Upper lobe of left lung (tissue), 6 donors: ENCODE measurements around the gene PPP1R14B. TPM values are rescaled to one million over a fixed set of nuclear protein-coding genes. Genes with fewer than 3 reads are reported as not detected.

Experiments used
- ATAC-seq, 2 donors: fragments of 200-7000 bp; cut with Tn5 transposase; one replicate each; pipeline ENCODE4 v1.9.1; 2022; ENCODE audit warnings: mild to moderate bottlenecking in 2 of 2, moderate library complexity in 2 of 2; ENCODE audit not compliant: low FRiP score in 2 of 2
- DNase-seq, 2 donors: peaks; one replicate each; pipeline ENCODE4 v3.0.0-alpha.2; 2019 to 2020
- H3K27ac ChIP-seq, 4 donors: fragments of 200-600 bp; sonication (generic); one replicate each; pipeline ENCODE4 v1.5.1; 2016 to 2019
- H3K27me3 ChIP-seq, 4 donors: fragments of 200-600 bp; sonication (generic); one replicate each; pipeline ENCODE4 v1.5.1; 2017 to 2019
- H3K36me3 ChIP-seq, 4 donors: fragments of 200-600 bp; sonication (generic); one replicate each; pipeline ENCODE4 v1.5.1; 2016 to 2019
- H3K4me1 ChIP-seq, 4 donors: fragments of 200-600 bp; sonication (generic); one replicate each; pipeline ENCODE4 v1.5.1; 2018 to 2019
- H3K4me3 ChIP-seq, 4 donors: fragments of 200-600 bp; sonication (generic); one replicate each; pipeline ENCODE4 v1.5.1; 2017 to 2019; ENCODE audit warnings: mild to moderate bottlenecking in 2 of 4, moderate library complexity in 1 of 4
- H3K9me3 ChIP-seq, 4 donors: fragments of 200-600 bp; sonication (generic); one replicate each; pipeline ENCODE4 v1.5.1; 2018 to 2019
- CTCF ChIP-seq, 6 experiments: fragments of 450-650 bp in 4 of 6; fragments of 200-600 bp in 2 of 6; sonication (generic) in 2 of 6; IDR thresholded peaks; one replicate each; pipeline ENCODE4 v1.5.1; 2016 to 2019; ENCODE audit warnings: antibody characterized with exemption in 6 of 6
- EP300 ChIP-seq, 4 donors: sonication (generic); formaldehyde crosslinking; IDR thresholded peaks; one replicate each; pipeline ENCODE4 v1.5.1; 2017; ENCODE audit warnings: antibody characterized with exemption in 4 of 4, control low read depth in 2 of 4
- POLR2A ChIP-seq, 4 donors: fragments of 450-650 bp; IDR thresholded peaks; one replicate each; pipeline ENCODE4 v1.5.1; 2016 to 2017; ENCODE audit warnings: antibody characterized with exemption in 4 of 4, mild to moderate bottlenecking in 2 of 4
- POLR2AphosphoS5 ChIP-seq, 2 donors: sonication (generic); formaldehyde crosslinking; IDR thresholded peaks; one replicate each; pipeline ENCODE4 v1.5.1; 2017; ENCODE audit warnings: antibody characterized with exemption in 2 of 2
- WGBS, 2 donors: methylation state at CpG; one replicate each; pipeline ENCODE4 v1.1.5; 2017 to 2018; 5-methylcytosine and 5-hydroxymethylcytosine counted together
- total RNA-seq, 6 donors: library from RNA; depleted of rRNA in 4 of 6; stranded (reverse); fragments of >200 nt in 4 of 6; gene quantifications; one replicate each; pipeline versions ENCODE4 v1.1.0 to v1.2.1, GENCODE V29; 2016 to 2021
- donor health status: DM: no; HTN: no; CAD: no; lungs with moderate emphysema.
- donor health status: DM: no; HTN: yes; CAD: no; lungs with severe emphysema.

Gene PPP1R14B
- total RNA-seq: 100 to 1,000 TPM in 1 of 6 donors, 10 to 100 TPM in 5; 51.4 to 118 (median 60.3) TPM

- no peaks in the 10 kb centered on the region for H3K9me3 ChIP-seq
- DNase-seq: peak; percentile 92 to 98
- peak within 1 kb of the TSS; percentile 80 to 91 (median 84) for H3K27ac ChIP-seq
- ATAC-seq: peak; percentile 74 to 86
- peaks cover 0 to 13% (median 10%) of the 10 kb centered on the region in 4 donors for H3K36me3 ChIP-seq
- WGBS, 2 donors: 0 to 3% methylated on average over 16 to 56 of the region's 74 CpGs
- no peaks in the 10 kb centered on the region for H3K27me3 ChIP-seq
- H3K4me3 ChIP-seq: peak within 1 kb of the TSS; percentile 69 to 79 (median 72)
- peaks cover 40 to 58% (median 48%) of the 10 kb centered on the region in 4 donors for H3K4me1 ChIP-seq
- no peak for TF ChIP-seq EP300 (IDR thresholded peaks at IDR 0.05)
- peak in 1 of 4 donors; percentile 48 for TF ChIP-seq POLR2A (IDR thresholded peaks at IDR 0.05)
- TF ChIP-seq CTCF (IDR thresholded peaks at IDR 0.05): peak in 5 of 6 experiments; percentile 16 to 52 (median 42)
- peak; percentile 24 to 62 for TF ChIP-seq POLR2AphosphoS5 (IDR thresholded peaks at IDR 0.05)
Measured at GRCh38 chr11:64246871-64247728, at the start of gene PPP1R14B. PPP1R14B (minus strand) TSS chr11:64246943; CDS start chr11:64246673, 270 bp downstream.

- H3K4me3 ChIP-seq: no peak overlapping the region
- no peak for ATAC-seq
- no peaks in the 10 kb centered on the region for H3K9me3 ChIP-seq
- H3K4me1 ChIP-seq: peaks cover 34 to 40% (median 37%) of the 10 kb centered on the region in 4 donors
- no peak for DNase-seq
- H3K36me3 ChIP-seq: no peaks in the 10 kb centered on the region
- peaks cover 0 to 68% (median 47%) of the 10 kb centered on the region in 4 donors for H3K27me3 ChIP-seq
- H3K27ac ChIP-seq: no peak overlapping the region
- WGBS, 2 donors: 11 to 39% methylated on average over 1 of the region's 1 CpG
- TF ChIP-seq CTCF (IDR thresholded peaks at IDR 0.05) (no peak), POLR2A (IDR thresholded peaks at IDR 0.05) (no peak), POLR2AphosphoS5 (IDR thresholded peaks at IDR 0.05) (no peak), EP300 (IDR thresholded peaks at IDR 0.05) (no peak)
Measured at GRCh38 chr11:64296236-64296635, 49.5 kb upstream of the PPP1R14B start.

GRCh38 chr11:64295760-64296159 lies 49.0 kb upstream of the PPP1R14B start:
- no peak for ATAC-seq
- TF ChIP-seq CTCF (IDR thresholded peaks at IDR 0.05) (no peak), EP300 (IDR thresholded peaks at IDR 0.05) (no peak), POLR2A (IDR thresholded peaks at IDR 0.05) (no peak), POLR2AphosphoS5 (IDR thresholded peaks at IDR 0.05) (no peak)
- H3K36me3 ChIP-seq: no peaks in the 10 kb centered on the region
- peaks cover 33 to 41% (median 37%) of the 10 kb centered on the region in 4 donors for H3K4me1 ChIP-seq
- H3K9me3 ChIP-seq: no peaks in the 10 kb centered on the region
- no peak overlapping the region for H3K27ac ChIP-seq
- peaks cover 0 to 72% (median 50%) of the 10 kb centered on the region in 4 donors for H3K27me3 ChIP-seq
- H3K4me3 ChIP-seq: no peak overlapping the region
- 81 to 91% methylated on average over 4 of the region's 4 CpGs for WGBS, 2 donors
- DNase-seq: no peak

- no peak overlapping the region for H3K27ac ChIP-seq
- no peaks in the 10 kb centered on the region for H3K36me3 ChIP-seq
- no peak overlapping the region for H3K4me3 ChIP-seq
- peaks cover 23 to 31% (median 27%) of the 10 kb centered on the region in 4 donors for H3K4me1 ChIP-seq
- peaks cover 0 to 65% (median 43%) of the 10 kb centered on the region in 4 donors for H3K27me3 ChIP-seq
- DNase-seq (no peak), ATAC-seq (no peak)
- no peaks in the 10 kb centered on the region for H3K9me3 ChIP-seq
- WGBS, 2 donors: 50 to 68% methylated on average over 3 of the region's 3 CpGs
- TF ChIP-seq POLR2A (IDR thresholded peaks at IDR 0.05) (no peak), POLR2AphosphoS5 (IDR thresholded peaks at IDR 0.05) (no peak), CTCF (IDR thresholded peaks at IDR 0.05) (no peak), EP300 (IDR thresholded peaks at IDR 0.05) (no peak)
Measured at GRCh38 chr11:64294774-64295173, 48.0 kb upstream of the PPP1R14B start.
